HCT116 (cell line): ENCODE results near the gene CHID1.

Experiments used
- EZH2 ChIP-seq: fragments of 200-600 bp; sonication (generic); IDR thresholded peaks from 2 replicates; pipeline ENCODE4 v1.6.1; 2017; ENCODE audit warnings: antibody characterized with exemption, mixed run types
- EZH2phosphoT487 ChIP-seq: fragments of 200-600 bp; IDR thresholded peaks from 2 replicates; pipeline ENCODE4 v1.6.1; 2018; ENCODE audit warnings: antibody characterized with exemption, borderline replicate concordance
- TF ChIP-seq, protein P1 (sequence below), 3 experiments: fragments of 200-600 bp in 1 of 3; sonication (generic) in 1 of 3; IDR thresholded peaks in 2 of 3; conservative IDR thresholded peaks in 1 of 3; 2 replicates each; pipeline ENCODE4 v1.5.1; 2012 to 2017; ENCODE audit warnings: low read depth in 2 of 3, low read length in 2 of 3, antibody characterized with exemption in 1 of 3, borderline replicate concordance in 1 of 3, control low read depth in 1 of 3, mild to moderate bottlenecking in 1 of 3, mixed read lengths in 1 of 3, mixed run types in 1 of 3, moderate library complexity in 1 of 3; ENCODE audit not compliant: insufficient read depth in 1 of 3

DNA sequence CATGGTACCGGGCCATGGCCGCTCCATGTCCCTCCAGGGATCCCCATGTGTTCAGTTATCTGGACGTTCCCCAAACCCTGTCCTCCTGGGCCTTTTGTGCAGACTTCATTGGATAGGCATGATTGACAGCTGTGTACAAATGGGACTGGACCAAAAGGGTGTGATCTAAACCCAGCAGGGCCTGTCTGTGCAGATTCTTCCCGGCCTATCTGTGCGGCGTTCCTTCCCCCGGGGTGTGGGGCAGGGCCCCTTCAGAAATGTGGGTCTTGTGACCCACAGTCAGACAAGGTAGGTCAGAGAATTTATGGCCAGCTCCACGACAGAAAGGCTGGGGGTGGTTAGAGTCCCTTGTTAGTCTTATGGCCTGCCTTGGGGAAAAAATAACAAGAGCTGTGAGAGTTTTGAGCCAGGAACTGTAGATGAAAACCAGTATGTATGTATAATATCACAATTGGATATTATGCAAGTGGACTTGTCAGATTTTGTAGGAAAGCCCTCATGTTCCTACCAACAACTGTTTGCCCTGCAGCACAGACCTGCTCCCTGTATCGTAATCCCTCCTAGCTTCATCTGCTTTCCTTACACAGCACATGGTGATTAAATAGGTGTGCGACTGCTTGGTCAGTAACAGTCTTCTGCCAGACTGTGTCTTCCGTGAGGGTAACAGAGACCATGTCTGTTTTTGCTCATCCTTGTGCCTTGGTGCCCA lies 46.8 kb upstream of the CHID1 start:
- TF ChIP-seq EZH2phosphoT487 (no peak), EZH2 (no peak)
- TF ChIP-seq, protein P1, sequence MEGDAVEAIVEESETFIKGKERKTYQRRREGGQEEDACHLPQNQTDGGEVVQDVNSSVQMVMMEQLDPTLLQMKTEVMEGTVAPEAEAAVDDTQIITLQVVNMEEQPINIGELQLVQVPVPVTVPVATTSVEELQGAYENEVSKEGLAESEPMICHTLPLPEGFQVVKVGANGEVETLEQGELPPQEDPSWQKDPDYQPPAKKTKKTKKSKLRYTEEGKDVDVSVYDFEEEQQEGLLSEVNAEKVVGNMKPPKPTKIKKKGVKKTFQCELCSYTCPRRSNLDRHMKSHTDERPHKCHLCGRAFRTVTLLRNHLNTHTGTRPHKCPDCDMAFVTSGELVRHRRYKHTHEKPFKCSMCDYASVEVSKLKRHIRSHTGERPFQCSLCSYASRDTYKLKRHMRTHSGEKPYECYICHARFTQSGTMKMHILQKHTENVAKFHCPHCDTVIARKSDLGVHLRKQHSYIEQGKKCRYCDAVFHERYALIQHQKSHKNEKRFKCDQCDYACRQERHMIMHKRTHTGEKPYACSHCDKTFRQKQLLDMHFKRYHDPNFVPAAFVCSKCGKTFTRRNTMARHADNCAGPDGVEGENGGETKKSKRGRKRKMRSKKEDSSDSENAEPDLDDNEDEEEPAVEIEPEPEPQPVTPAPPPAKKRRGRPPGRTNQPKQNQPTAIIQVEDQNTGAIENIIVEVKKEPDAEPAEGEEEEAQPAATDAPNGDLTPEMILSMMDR (IDR thresholded peaks at IDR 0.05 in 2 of 3, conservative IDR thresholded peaks at IDR 0.05 in 1 of 3; ENCODE audit: borderline replicate concordance in 1 of 3, insufficient read depth in 1 of 3, low read depth in 2 of 3, low read length in 2 of 3): no peak
